Erythroblast (primary cell): Measurements from ENCODE around the gene RAPH1.

Experiments
- GATA1 ChIP-seq: IDR thresholded peaks from 2 replicates; pipeline ENCODE4 v1.6.1; 2011; ENCODE audit warnings: low read depth, mild to moderate bottlenecking, control low read depth, low read length, moderate library complexity
- POLR2A ChIP-seq: IDR thresholded peaks from 2 replicates; pipeline ENCODE4 v1.6.1; 2011; ENCODE audit warnings: mild to moderate bottlenecking, low read length

- TF ChIP-seq POLR2A: no peak
- TF ChIP-seq GATA1: no peak
Observed at GRCh38 chr2:203444738-203445137, 90.4 kb downstream of the RAPH1 start.
